SK-N-SH treated with all-trans-retinoic acid at 6 μM for 48 hours (cell line): Measurements from ENCODE around the gene PCNA.

Experiments used
- ATAC-seq: fragments of 200-7000 bp; cut with Tn5 transposase; 3 replicates; pipeline ENCODE4 v1.9.1; 2020; ENCODE audit warnings: mild to moderate bottlenecking, moderate library complexity
- ARNTL ChIP-seq: fragments of 450-650 bp; formaldehyde crosslinking; IDR thresholded peaks from 2 replicates; pipeline ENCODE4 v1.5.0; 2020; ENCODE audit warnings: low read depth, mild to moderate bottlenecking, moderate library complexity, borderline replicate concordance
- BACH2 ChIP-seq: fragments of 250-450 bp; sonication (Bioruptor Pico); IDR thresholded peaks from 2 replicates; pipeline ENCODE4 v1.9.0; 2021; ENCODE audit warnings: mild to moderate bottlenecking, borderline replicate concordance
- CREB5 ChIP-seq: fragments of 250-450 bp; sonication (Bioruptor Pico); IDR thresholded peaks from 2 replicates; pipeline ENCODE4 v1.5.1; 2020; ENCODE audit warnings: low read depth, mild to moderate bottlenecking, moderate library complexity
- CSDC2 ChIP-seq: fragments of 250-450 bp; sonication (Bioruptor Pico); IDR thresholded peaks from 2 replicates; pipeline ENCODE4 v1.5.0; 2020; ENCODE audit warnings: mild to moderate bottlenecking, moderate library complexity
- CSRNP3 ChIP-seq: fragments of 250-450 bp; sonication (Bioruptor Pico); IDR thresholded peaks from 2 replicates; pipeline ENCODE4 v1.5.1; 2021; ENCODE audit warnings: mild to moderate bottlenecking, moderate library complexity
- ESRRG ChIP-seq: fragments of 250-450 bp; sonication (Bioruptor Pico); IDR thresholded peaks from 2 replicates; pipeline ENCODE4 v1.6.1; 2021; ENCODE audit warnings: mild to moderate bottlenecking
- GLIS3 ChIP-seq: fragments of 250-450 bp; sonication (Bioruptor Pico); IDR thresholded peaks from 2 replicates; pipeline ENCODE4 v1.5.0; 2020; ENCODE audit warnings: mild to moderate bottlenecking, moderate library complexity
- ISL1 ChIP-seq: fragments of 250-450 bp; sonication (Bioruptor Pico); IDR thresholded peaks from 2 replicates; pipeline ENCODE4 v2.1.2; 2022; ENCODE audit warnings: mild to moderate bottlenecking, moderate library complexity
- OSR1 ChIP-seq: fragments of 250-450 bp; sonication (Bioruptor Pico); IDR thresholded peaks from 2 replicates; pipeline ENCODE4 v1.8.0; 2022; ENCODE audit warnings: moderate library complexity, mild to moderate bottlenecking, inconsistent platforms
- PATZ1 ChIP-seq: fragments of 250-450 bp; sonication (Bioruptor Pico); IDR thresholded peaks from 2 replicates; pipeline ENCODE4 v1.8.0; 2020; ENCODE audit warnings: mild to moderate bottlenecking, moderate library complexity, borderline replicate concordance
- POU6F1 ChIP-seq: fragments of 250-450 bp; sonication (Bioruptor Pico); IDR thresholded peaks from 2 replicates; pipeline ENCODE4 v1.8.0; 2021; ENCODE audit warnings: low read depth, mild to moderate bottlenecking, moderate library complexity, borderline replicate concordance
- PPARA ChIP-seq: fragments of 250-450 bp; sonication (Bioruptor Pico); IDR thresholded peaks from 2 replicates; pipeline ENCODE4 v1.5.0; 2020; ENCODE audit warnings: mild to moderate bottlenecking, borderline replicate concordance
- SNAI2 ChIP-seq: fragments of 250-450 bp; sonication (Bioruptor Pico); IDR thresholded peaks from 2 replicates; pipeline ENCODE4 v1.5.0; 2020; ENCODE audit warnings: mild to moderate bottlenecking, moderate library complexity
- TCF4 ChIP-seq: fragments of 250-450 bp; sonication (Bioruptor Pico); IDR thresholded peaks from 2 replicates; pipeline ENCODE4 v1.8.0; 2021; ENCODE audit warnings: mild to moderate bottlenecking, moderate library complexity, borderline replicate concordance
- TOX ChIP-seq: fragments of 250-450 bp; sonication (Bioruptor Pico); IDR thresholded peaks from 2 replicates; pipeline ENCODE4 v1.8.0; 2021; ENCODE audit warnings: mild to moderate bottlenecking, moderate library complexity, borderline replicate concordance
- TSHZ2 ChIP-seq: fragments of 250-450 bp; sonication (Bioruptor Pico); IDR thresholded peaks from 2 replicates; pipeline ENCODE4 v1.5.0; 2020; ENCODE audit warnings: mild to moderate bottlenecking, moderate library complexity
- ZC3H10 ChIP-seq: fragments of 250-450 bp; sonication (Bioruptor Pico); IDR thresholded peaks from 2 replicates; pipeline ENCODE4 v1.5.1; 2021; ENCODE audit warnings: mild to moderate bottlenecking, moderate library complexity
- ZFP3 ChIP-seq: fragments of 250-450 bp; sonication (Bioruptor Pico); IDR thresholded peaks from 2 replicates; pipeline ENCODE4 v1.5.0; 2020; ENCODE audit warnings: mild to moderate bottlenecking, moderate library complexity
- ZNF565 ChIP-seq: fragments of 450-650 bp; formaldehyde crosslinking; conservative IDR thresholded peaks from 2 replicates; pipeline ENCODE4 v1.5.0; 2020; ENCODE audit warnings: low read depth, mild to moderate bottlenecking, moderate library complexity
- ZNF70 ChIP-seq: fragments of 450-650 bp; formaldehyde crosslinking; IDR thresholded peaks from 2 replicates; pipeline ENCODE4 v1.5.0; 2020; ENCODE audit warnings: mild to moderate bottlenecking, moderate library complexity
- ZNF8 ChIP-seq: fragments of 450-650 bp; formaldehyde crosslinking; IDR thresholded peaks from 2 replicates; pipeline ENCODE4 v1.5.0; 2020; ENCODE audit warnings: mild to moderate bottlenecking, moderate library complexity

The PCNA gene

GRCh38 chr20:5090191-5090590, 29.6 kb downstream of the PCNA start (continued):
- TF ChIP-seq CREB5 (CRISPR knock-in tag) (no peak), TCF4 (CRISPR knock-in tag) (no peak)

- TF ChIP-seq POU6F1 (CRISPR knock-in tag) = no peak
- TF ChIP-seq CSDC2 (CRISPR knock-in tag) = no peak
- TF ChIP-seq ARNTL = no peak
- no peak for TF ChIP-seq TCF4 (CRISPR knock-in tag)
- TF ChIP-seq ZNF70 = no peak
- no peak for TF ChIP-seq OSR1 (CRISPR knock-in tag)
- no peak for TF ChIP-seq ZNF8
- TF ChIP-seq CREB5 (CRISPR knock-in tag) = no peak
- TF ChIP-seq PATZ1 (CRISPR knock-in tag) = no peak
- TF ChIP-seq TSHZ2 (CRISPR knock-in tag) = no peak
- TF ChIP-seq ESRRG (CRISPR knock-in tag) = no peak
- TF ChIP-seq ZFP3 (CRISPR knock-in tag) = no peak
- no peak for TF ChIP-seq ZNF565 (CRISPR knock-in tag)
- no peak for ATAC-seq
Measured at GRCh38 chr20:5088688-5089087, 31.1 kb downstream of the PCNA start.

- TF ChIP-seq BACH2 = no peak
- TF ChIP-seq CREB5 (CRISPR knock-in tag) = no peak
- TF ChIP-seq PPARA (CRISPR knock-in tag) = no peak
- TF ChIP-seq ZNF70 = no peak
- TF ChIP-seq ISL1 = no peak
- TF ChIP-seq GLIS3 (CRISPR knock-in tag) = no peak
- TF ChIP-seq ZNF8 = no peak
- TF ChIP-seq TSHZ2 (CRISPR knock-in tag) = no peak
- no peak for TF ChIP-seq TCF4 (CRISPR knock-in tag)
- TF ChIP-seq TOX (CRISPR knock-in tag) = no peak
- no peak for TF ChIP-seq SNAI2 (CRISPR knock-in tag)
- no peak for TF ChIP-seq CSRNP3 (CRISPR knock-in tag)
- TF ChIP-seq ZC3H10 (CRISPR knock-in tag) = no peak
- no peak for ATAC-seq
Measured at GRCh38 chr20:5085380-5085779, 34.4 kb downstream of the PCNA start.
